Islet precursor cell (in vitro differentiated cells): ENCODE data around the gene SPON1.
"Not testable (repeated sequence)": the region's sequence is repeated elsewhere in the genome, so short reads cannot be mapped to it uniquely, and the experiment has no call there.

ENCODE experiments used
- DNase-seq: peaks from one replicate; pipeline ENCODE4 v3.0.0-alpha.2; 2018

Gene SPON1

GRCh38 chr11:13962562-13963168 lies at the start of gene SPON1:
Gene SPON1 (plus strand): TSS chr11:13962723. CDS start chr11:13962905, 182 bp downstream.
- DNase-seq = peak; percentile 88

- DNase-seq = no peak
Measured at GRCh38 chr11:13917264-13917663, 45.3 kb upstream of the SPON1 start.

- no peak for DNase-seq
Measured at GRCh38 chr11:13917904-13918303, 44.6 kb upstream of the SPON1 start.

GRCh38 chr11:13920756-13921155 lies 41.8 kb upstream of the SPON1 start:
- no peak for DNase-seq

- no peak for DNase-seq
Measured at GRCh38 chr11:13921545-13921944, 41.0 kb upstream of the SPON1 start.

- no peak for DNase-seq
Measured at GRCh38 chr11:13923182-13923581, 39.3 kb upstream of the SPON1 start.

GRCh38 chr11:13923716-13924650 lies 38.5 kb upstream of the SPON1 start:
- DNase-seq = no peak

- no peak for DNase-seq
Measured at GRCh38 chr11:13924801-13925327, 37.7 kb upstream of the SPON1 start.

GRCh38 chr11:13926366-13926765 lies 36.2 kb upstream of the SPON1 start:
- DNase-seq = not testable (repeated sequence)

- no peak for DNase-seq
Measured at GRCh38 chr11:13926981-13927380, 35.5 kb upstream of the SPON1 start.

GRCh38 chr11:13927481-13927880 lies 35.0 kb upstream of the SPON1 start:
- DNase-seq = no peak

- no peak for DNase-seq
Measured at GRCh38 chr11:13928566-13929251, 33.8 kb upstream of the SPON1 start.

GRCh38 chr11:13929395-13929891 lies 33.1 kb upstream of the SPON1 start:
- no peak for DNase-seq

- no peak for DNase-seq
Measured at GRCh38 chr11:13931356-13931755, 31.2 kb upstream of the SPON1 start.

GRCh38 chr11:13937154-13937553 lies 25.4 kb upstream of the SPON1 start:
- not testable (repeated sequence) for DNase-seq

- DNase-seq = peak; percentile 30
Measured at GRCh38 chr11:13938829-13939228, 23.7 kb upstream of the SPON1 start.

- peak; percentile 95 for DNase-seq
Measured at GRCh38 chr11:13939961-13940906, 22.3 kb upstream of the SPON1 start.

- no peak for DNase-seq
Measured at GRCh38 chr11:13940907-13941256, 21.6 kb upstream of the SPON1 start.

GRCh38 chr11:13941775-13942174 lies 20.7 kb upstream of the SPON1 start:
- DNase-seq = no peak

- DNase-seq = no peak
Measured at GRCh38 chr11:13942378-13942777, 20.1 kb upstream of the SPON1 start.

GRCh38 chr11:13942971-13943381 lies 19.5 kb upstream of the SPON1 start:
- DNase-seq = no peak

- no peak for DNase-seq
Measured at GRCh38 chr11:13944016-13944415, 18.5 kb upstream of the SPON1 start.
